GM21528 (cell line): ENCODE data around the gene ZBTB45.

Source experiments
- ATAC-seq: cut with Tn5 transposase; IDR thresholded peaks from one replicate; pipeline ENCODE4 v1.9.1; 2021; ENCODE audit warnings: mild to moderate bottlenecking, moderate library complexity; ENCODE audit not compliant: unreplicated experiment, low FRiP score

ZBTB45 gene

GRCh38 chr19:58555369-58555885, 35.8 kb upstream of the ZBTB45 start:
- no peak for ATAC-seq

- no peak for ATAC-seq
Measured at GRCh38 chr19:58554494-58555368, 35.1 kb upstream of the ZBTB45 start, which contains the start of gene CHMP2A. Gene CHMP2A, minus strand, starts transcription at chr19:58555105. Its CDS starts 893 bp downstream, at chr19:58554212.

- ATAC-seq: no peak
Measured at GRCh38 chr19:58553799-58554493, 34.3 kb upstream of the ZBTB45 start.

GRCh38 chr19:58552655-58553054, 33.0 kb upstream of the ZBTB45 start:
- no peak for ATAC-seq

GRCh38 chr19:58551577-58552471, 32.2 kb upstream of the ZBTB45 start:
- no peak for ATAC-seq

GRCh38 chr19:58551123-58551497, 31.5 kb upstream of the ZBTB45 start:
- ATAC-seq: no peak

GRCh38 chr19:58550362-58551122, 30.9 kb upstream of the ZBTB45 start:
- no peak for ATAC-seq

- ATAC-seq: no peak
Measured at GRCh38 chr19:58549664-58550361, 30.2 kb upstream of the ZBTB45 start.

- no peak for ATAC-seq
Measured at GRCh38 chr19:58548859-58549663, 29.5 kb upstream of the ZBTB45 start.

- ATAC-seq: no peak
Measured at GRCh38 chr19:58547323-58548312, 28.0 kb upstream of the ZBTB45 start.

GRCh38 chr19:58546019-58546530, 26.5 kb upstream of the ZBTB45 start:
- no peak for ATAC-seq

- no peak for ATAC-seq
Measured at GRCh38 chr19:58545286-58546018, 25.8 kb upstream of the ZBTB45 start.

- peak; percentile 53 for ATAC-seq
Measured at GRCh38 chr19:58544591-58545285, 25.1 kb upstream of the ZBTB45 start.

GRCh38 chr19:58543826-58544590, 24.4 kb upstream of the ZBTB45 start, which contains the start of gene TRIM28:
Gene TRIM28, plus strand, starts transcription at chr19:58544064. Its CDS starts 694 bp downstream, at chr19:58544758.
- ATAC-seq: peak; percentile 85
